Fibroblast of the aortic adventitia (primary cell): Measurements from ENCODE around the gene DUS4L. TPM values are rescaled to one million over a fixed set of nuclear protein-coding genes. Genes with fewer than 3 reads are reported as not detected.

ENCODE experiments used
- DNase-seq: peaks from one replicate; pipeline ENCODE4 v3.0.0-alpha.2; 2010; ENCODE audit warnings: low read depth
- H3K4me3 ChIP-seq: 2 replicates; pipeline ENCODE4 v1.5.1; 2011; ENCODE audit warnings: low read depth, mild to moderate bottlenecking, control low read depth, low read length, moderate library complexity
- total RNA-seq: library from RNA; depleted of rRNA; stranded (reverse); fragments of >200 nt; gene quantifications from 2 replicates; pipeline ENCODE4 v1.2.3, GENCODE V29; 2012; ENCODE audit warnings: low replicate concordance
- TF ChIP-seq, protein P1 (sequence below): IDR thresholded peaks from 2 replicates; pipeline ENCODE4 v1.5.1; 2011; ENCODE audit warnings: mild to moderate bottlenecking, low read length, control low read depth, inconsistent platforms; ENCODE audit not compliant: insufficient read depth

The DUS4L gene
- total RNA-seq, 1 donor: 9.3 TPM

- no peak for DNase-seq
- TF ChIP-seq, protein P1, sequence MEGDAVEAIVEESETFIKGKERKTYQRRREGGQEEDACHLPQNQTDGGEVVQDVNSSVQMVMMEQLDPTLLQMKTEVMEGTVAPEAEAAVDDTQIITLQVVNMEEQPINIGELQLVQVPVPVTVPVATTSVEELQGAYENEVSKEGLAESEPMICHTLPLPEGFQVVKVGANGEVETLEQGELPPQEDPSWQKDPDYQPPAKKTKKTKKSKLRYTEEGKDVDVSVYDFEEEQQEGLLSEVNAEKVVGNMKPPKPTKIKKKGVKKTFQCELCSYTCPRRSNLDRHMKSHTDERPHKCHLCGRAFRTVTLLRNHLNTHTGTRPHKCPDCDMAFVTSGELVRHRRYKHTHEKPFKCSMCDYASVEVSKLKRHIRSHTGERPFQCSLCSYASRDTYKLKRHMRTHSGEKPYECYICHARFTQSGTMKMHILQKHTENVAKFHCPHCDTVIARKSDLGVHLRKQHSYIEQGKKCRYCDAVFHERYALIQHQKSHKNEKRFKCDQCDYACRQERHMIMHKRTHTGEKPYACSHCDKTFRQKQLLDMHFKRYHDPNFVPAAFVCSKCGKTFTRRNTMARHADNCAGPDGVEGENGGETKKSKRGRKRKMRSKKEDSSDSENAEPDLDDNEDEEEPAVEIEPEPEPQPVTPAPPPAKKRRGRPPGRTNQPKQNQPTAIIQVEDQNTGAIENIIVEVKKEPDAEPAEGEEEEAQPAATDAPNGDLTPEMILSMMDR: no peak
- H3K4me3 ChIP-seq: no peak overlapping the region
Observed at GRCh38 chr7:107560898-107561516, 2.8 kb upstream of the DUS4L start.

DNA sequence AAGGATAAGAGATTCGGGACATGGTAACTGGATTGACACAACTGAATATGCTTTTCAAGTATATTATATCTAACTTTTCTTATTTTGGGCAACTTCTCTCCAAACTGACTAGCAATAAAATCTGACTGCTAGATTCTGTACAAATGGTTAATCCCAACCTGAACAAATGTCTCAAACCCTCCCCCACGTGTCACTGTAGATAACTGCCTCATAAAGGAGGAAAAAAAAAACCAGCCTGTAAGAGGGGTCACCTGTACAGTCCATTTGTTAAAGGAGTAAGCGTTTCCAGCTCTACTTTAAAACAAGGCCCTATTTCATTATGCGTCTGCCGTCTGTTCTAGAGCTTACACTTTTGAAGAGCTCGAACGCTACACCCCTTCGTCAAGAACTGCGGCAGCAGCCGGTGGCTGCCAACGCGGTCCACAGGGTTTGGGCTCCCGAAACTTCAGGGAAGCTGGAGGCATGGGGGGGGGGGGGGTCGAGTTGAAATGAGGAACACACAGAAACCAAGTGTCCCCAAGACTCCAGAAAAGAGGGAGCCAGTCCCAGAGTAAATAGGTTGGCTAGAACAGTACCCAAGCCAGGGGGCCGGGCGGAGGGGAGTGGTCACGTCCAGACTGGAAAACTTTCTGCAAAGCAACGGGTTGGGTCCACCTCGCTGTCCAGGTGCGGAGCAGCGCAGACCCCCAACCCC is 543 bp upstream of the DUS4L start:
- H3K4me3 ChIP-seq: peak overlapping the region; percentile 87
- peak; percentile 24 for DNase-seq
- TF ChIP-seq, protein P1: no peak

DNA sequence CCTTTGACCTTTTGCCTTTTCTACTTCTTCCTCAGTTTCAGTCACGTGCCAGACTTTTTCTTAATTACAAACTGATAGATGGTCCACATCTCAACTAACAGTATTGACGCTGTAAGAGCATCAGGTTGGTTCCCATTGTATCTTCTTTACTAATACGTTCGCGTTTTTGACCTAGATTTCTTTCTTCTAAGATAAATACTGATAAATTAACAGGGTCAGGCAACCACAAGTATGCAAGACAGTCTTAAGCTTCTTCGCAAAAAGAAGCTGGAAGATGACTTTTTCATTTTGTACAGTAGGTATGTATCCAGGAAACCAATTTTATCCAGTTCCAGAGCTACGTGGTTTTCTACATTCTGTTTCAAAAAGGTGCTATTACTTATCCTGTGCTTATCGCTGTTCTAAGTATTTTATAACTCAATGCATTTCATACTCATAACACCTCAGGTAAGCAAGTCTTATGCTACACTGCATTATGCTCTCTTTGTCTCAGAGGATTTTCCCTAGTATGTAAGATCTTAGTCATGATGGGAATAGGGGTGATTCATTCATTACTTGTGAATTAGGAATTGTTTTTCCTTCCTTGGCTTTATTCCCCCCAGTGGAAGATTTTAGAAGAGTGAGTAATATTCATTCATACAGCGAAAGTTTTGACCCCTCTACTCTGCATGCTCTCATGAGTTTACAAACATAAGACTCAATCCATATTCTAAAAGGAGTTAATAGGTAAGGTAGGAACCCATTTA is 955 bp downstream of the DUS4L start:
- TF ChIP-seq, protein P1: peak; percentile 24
- H3K4me3 ChIP-seq: peak overlapping the region; percentile 87
- DNase-seq: peak; percentile 88

DNA sequence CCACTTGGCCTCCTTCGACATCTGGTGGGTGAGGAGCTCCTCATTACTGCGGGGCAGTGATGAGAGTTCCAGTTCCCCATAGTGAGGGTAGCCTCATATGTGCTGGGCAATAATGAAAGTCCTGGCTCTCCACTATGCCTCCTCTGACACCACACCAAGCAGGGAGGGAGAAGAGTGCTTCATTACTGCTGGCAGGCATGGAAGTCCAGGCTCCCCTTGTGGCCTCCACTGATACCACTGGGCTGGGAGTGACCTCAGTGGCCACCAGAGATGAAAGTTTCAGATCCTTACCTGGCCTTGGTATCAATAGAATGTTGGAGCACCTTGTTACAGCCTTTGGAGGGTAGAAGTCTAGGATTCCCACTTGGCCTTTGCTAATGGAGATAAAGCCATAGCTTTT is 6.5 kb downstream of the DUS4L start:
- DNase-seq: no peak
- TF ChIP-seq, protein P1: no peak

DNA sequence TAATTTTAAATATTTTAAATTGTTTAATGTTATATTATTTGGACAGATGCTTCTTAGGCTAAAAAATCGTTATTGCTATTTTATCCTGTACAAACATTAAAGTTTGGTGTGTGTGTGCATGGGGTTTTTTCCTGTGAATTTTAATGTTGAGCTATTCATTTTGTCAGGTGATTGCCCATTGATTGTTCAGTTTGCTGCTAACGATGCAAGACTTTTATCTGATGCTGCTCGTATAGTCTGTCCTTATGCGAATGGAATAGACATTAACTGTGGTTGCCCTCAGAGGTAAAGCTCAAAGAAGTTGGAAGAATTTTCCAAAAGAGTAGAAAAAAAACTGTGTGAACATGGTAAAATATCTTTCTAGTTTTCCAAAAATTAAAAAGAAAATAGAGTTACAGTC is 9.8 kb downstream of the DUS4L start:
- H3K4me3 ChIP-seq: no peak overlapping the region
- TF ChIP-seq, protein P1: no peak
- DNase-seq: no peak

More for the DNA sequence above, 6.5 kb downstream of the DUS4L start:
- no peak overlapping the region for H3K4me3 ChIP-seq

- TF ChIP-seq, protein P1: no peak
- no peak for DNase-seq
- peak overlapping the region; percentile 90 for H3K4me3 ChIP-seq
Observed at GRCh38 chr7:107579554-107579884, 15.7 kb downstream of the DUS4L start.
